Activated CD8-positive, alpha-beta memory T cell treated with anti-CD3 and anti-CD28 coated beads, Interleukin-2, amount 50 U/mL, for 1 hour (primary cell): Measurements from ENCODE around the gene VEPH1.

Experiments
- DNase-seq: peaks from one replicate; pipeline ENCODE4 v3.0.0-alpha.2; 2020; ENCODE audit errors: extremely low read depth

The VEPH1 gene

DNA sequence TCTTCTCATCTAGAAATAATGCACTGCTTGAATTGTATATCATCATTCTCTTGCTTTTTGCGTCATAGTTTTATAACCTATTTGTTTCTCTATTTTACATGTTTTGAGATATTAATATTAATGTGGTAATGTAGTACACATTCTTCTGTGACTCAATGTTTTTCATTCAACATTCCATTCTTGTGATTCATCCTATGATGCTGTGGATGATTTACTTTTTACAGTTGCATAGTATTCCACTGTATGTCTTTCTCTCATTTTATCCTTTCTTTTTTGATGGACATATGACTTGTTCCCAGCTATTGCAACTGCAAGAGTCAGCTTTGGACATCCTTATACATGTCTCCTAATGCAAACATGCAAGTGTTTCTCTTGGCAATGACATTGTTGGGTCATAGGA is 20.6 kb upstream of the VEPH1 start:
- DNase-seq, result no peak

DNA sequence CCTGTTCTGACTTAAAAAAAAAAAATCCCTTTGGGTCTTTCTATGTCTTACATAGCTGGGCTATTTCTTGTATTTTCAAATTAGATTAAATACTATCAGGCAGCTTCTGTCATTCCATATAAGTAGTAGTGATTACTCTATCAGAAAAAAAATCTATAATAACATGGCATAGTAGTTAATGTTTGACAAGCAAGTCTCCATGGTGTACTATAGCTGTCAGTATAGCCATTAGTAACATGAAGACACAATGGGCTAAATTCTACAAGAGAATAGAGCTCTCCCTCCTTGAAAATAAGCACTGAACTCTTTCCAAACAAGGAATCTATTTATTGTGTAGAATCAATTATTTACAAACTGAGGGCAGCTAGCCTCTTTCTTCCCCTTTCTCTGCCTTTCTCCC is 19.4 kb upstream of the VEPH1 start:
- no peak for DNase-seq

DNA sequence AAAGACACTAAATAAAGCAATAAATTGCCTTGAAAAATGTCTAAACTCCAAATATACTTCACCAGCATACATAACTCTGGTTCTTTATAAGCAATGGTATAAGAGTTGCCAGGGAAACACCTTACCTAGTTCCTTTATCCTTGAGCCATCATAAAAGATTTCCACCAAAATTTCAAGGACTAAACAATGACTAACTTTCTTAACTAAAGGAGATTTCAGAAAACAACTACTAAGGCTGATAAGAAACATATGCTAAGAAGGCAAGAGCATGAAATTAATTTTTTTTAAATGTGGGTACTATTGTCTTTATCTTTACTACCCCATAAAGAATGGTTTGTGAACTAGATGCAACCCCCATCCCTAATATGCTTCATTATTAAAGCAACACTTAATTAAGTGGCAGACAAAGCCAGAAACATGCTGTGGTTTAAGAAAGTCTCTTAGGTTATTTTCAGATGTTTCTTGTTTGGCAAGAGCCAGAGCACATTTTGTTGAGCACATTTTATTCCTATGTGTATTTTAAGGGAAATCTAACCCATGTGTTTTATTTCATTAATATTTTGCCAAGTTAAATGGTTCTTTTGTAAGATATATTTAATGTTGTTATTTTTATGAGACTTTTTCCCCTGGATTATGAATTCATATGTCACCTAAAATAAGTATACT is 17.4 kb upstream of the VEPH1 start:
- DNase-seq, result no peak

DNA sequence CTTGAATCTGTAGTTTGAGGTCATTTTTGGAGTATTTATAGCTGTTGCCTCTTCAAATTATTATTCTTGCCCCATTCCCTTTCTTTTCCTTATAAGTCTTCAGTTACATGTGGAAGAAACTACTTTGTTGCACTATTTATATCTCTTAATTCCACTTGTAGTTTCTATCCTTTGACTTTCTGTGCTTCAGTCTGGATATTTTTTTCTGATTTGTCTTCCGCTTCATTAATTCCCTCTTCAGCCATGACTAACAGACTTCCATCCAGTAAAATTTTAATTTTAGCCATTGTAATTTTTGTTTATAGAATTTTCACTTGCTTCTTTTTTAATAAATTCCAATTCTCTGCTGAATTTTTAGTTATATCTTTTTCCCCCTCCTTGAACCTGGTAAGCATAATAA is 15.7 kb upstream of the VEPH1 start:
- DNase-seq, result no peak

DNA sequence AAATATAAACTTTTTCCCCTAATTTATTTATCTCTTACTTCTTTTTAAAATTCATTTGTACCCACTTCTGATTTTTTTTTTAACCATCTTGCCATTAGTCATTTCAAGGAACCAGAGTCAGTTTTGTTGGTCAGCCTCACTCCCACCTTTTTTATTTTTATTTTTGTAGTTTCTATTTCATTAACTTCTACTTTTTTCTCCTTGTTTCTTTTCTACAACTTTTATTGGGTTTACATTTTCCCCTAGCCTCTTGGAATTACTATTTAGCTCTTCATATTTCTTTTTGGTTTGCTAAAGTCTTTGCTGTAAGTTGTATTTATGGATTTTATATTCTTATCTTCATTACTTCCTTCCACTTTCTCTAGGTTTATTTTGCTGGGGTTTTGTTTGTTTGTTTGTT is 13.7 kb upstream of the VEPH1 start:
- DNase-seq, result no peak

DNA sequence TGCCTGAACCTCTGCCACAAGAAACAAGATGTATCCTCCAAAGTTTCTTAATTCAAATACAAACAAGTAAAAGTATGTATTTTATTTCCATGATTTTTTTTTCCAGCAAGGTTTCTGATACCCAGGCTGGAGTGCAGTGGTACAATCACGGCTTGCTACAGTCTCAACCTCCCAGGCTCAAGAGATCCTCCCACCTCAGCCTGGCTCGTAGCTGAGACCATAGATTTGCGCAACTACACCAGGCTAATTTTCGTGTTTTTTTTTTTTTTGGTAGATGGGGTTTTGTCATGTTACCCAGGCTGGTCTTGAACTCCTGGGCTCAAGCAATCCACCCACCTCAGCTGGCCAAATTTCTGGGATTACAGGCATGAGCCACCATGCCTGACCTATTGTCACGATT is 12.2 kb upstream of the VEPH1 start:
- no peak for DNase-seq

DNA sequence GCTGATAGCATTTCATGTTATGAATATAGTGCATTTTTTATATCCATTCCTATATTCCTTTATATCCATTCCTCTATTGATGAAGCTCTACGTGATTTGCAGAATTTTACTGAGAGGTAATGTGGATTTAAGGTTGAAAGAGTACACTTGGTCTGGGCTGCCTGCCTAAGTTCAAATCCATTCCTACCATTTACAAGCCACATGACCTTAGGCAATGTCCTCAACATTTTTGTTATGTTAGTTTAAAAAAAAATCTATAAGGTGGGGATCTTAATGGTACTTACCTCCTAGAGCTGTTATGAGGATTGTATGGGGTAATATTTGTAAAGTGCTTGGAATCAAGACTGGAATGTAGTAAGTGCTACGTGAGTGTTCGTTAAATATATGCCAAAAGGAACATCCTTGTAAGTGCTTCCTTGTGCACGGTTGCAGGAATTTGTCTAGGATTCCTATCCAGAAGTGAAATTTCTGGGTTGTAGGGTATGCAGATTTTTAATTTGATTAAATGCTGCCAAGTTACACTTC is 11.2 kb upstream of the VEPH1 start:
- no peak for DNase-seq

DNA sequence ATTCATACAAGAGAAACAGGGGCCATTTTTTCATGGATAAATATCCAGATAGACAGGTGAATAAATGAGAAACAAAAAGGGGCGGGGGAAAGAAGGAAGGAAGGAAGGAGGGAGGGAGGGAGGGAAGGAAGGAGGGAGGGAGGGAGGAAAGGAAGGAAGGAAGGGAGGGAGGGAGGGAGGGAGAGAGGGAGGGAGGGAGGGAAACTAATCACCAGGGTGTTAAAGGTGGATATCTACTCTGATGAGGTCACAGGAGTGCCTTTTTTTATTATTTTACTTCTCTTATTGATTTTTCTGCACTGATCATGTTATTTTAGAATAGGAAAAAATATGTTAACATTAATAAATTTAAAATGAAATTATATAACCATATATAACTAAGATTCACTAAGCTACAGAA is 10.4 kb upstream of the VEPH1 start:
- no peak for DNase-seq

DNA sequence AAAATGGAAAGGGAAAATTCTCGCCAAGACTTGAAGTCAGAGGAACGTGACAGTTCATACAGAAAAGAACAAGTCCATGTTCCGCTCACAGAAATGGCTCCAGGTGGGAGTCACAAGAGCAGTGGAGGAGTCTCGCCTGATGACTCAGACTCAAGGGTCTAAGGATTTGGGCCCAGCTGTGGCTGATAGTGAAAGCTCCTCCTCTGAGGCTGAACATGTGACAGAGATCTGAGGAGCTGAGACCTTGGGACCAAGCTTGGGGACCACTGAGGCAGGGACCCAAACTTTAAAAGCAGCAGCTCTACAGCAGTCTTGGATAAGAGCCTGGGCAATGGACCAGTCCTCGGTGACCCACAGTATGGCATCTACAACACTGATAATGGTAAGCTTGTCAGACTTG is 9.3 kb upstream of the VEPH1 start:
- no peak for DNase-seq

DNA sequence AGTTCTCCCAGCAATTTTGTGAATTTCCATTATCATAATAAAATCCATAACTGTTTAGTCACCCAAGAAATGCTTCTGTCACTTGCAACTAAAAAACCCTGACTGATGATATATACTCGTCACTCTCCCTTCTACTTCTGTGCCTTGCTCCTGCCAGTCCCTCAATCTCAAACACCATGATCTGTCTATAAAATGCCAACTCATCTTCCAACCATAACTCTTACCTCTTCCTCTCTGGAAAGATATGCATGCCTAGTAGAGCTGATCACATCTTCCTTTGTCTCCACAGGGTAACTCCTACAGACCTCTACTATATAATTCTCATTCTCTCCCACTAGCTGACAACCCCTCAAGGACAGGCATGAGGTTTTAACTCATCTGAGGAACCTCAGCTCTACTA is 5.2 kb upstream of the VEPH1 start:
- no peak for DNase-seq

DNA sequence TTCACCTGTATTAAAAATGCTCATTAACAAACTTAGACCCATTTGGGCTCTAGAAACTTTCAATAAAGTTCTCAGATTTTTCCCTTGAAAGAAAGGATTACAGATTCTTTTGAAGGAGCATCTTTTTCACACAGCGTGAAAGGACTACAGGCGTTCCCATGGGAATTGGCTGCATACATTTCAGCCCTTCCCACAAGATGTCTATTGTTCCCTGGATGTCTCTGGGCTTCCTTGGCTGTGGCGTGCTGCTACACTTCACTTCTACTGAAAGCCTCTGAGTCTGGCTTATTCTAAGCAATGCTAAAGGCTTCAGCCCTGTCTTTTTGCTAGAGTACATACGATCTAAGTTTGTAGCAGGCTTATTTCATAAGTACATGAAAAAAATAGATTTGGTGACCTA is 1.4 kb downstream of the VEPH1 start:
- no peak for DNase-seq

DNA sequence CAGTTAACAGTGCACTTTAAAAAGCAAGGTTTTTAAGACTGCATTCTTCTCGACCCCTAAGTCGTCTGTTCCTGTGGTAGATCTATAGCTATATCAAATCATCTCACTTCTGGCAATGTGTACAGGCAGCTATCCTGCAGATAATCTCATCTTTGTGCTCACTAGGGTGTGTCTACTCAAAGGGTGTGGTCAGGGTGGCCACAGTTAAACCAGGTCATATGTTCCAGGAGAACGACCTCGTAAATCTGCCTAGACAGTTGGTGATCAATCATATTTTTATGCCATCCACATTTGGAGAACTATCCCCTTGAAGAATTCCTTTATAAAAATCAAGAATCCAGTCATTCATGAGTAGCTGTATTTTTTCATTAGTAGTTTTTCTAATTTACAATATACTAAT is 3.0 kb downstream of the VEPH1 start:
- no peak for DNase-seq

DNA sequence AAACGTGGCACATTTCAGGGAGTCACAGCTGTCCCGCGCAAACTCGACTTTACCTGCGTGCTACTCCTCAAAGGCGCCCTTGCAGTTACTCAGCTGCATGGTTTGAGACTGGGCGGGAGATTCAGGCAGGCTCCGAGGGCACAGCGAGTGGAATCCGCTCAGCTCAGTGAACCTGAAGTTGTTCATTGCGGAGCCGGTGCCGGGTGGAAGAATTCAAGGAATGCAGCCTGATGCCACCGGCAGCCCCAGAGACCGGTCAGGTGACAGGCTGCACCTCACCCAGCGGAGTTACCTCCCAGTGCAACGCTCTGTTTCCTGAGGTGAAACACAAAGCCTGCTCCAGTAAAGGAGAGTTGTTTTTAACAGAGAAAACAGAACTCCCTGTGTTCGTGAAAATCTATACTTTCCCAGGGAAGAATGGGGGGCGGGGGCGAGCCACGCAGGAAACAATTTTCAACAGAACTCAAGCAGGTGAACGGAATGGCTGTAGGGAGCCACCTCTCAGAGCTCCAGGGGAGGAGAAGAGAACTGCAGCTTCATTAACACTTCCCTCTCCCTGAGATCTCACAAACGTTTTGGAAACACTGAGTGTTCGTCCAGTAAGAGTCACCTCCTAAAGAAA is 3.8 kb downstream of the VEPH1 start:
- DNase-seq, result no peak

DNA sequence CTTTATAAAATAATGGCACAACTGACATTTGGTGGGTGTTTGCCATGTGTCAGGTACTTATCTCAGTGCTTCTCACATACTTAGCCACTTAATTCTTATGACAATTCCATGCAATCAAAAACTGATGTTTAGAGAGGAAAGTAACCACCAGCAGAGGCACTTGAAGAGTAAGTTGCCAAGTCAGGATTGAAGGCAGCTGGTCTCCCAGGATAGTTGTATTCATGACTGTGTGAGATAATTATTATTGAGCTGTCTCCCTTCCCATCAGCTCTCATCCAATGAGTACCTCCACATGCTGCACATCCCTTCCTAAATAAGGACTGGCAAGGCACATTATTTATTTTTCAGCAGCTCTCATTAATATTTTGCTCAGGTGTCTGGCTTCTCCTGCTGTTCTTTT is 4.8 kb downstream of the VEPH1 start:
- DNase-seq, result no peak

DNA sequence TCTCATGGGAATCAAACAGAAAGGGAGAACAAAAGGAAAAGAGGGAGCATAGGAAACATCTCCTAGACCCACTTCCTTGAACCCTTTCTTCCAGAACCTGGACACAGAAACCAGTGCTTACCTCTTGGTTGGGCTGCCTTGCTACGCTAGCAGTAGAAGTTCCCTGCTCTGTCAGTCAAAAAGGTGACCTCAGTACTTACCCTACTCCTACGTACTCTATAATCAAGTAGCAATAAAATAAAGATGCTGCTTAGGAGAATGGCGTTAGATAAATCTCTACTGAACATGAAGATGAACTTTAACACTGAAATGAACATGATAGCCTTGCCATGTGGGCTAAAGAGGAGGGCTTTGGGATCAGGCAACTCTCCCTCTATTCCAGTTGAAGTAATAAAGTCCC is 7.4 kb downstream of the VEPH1 start:
- DNase-seq, result no peak

DNA sequence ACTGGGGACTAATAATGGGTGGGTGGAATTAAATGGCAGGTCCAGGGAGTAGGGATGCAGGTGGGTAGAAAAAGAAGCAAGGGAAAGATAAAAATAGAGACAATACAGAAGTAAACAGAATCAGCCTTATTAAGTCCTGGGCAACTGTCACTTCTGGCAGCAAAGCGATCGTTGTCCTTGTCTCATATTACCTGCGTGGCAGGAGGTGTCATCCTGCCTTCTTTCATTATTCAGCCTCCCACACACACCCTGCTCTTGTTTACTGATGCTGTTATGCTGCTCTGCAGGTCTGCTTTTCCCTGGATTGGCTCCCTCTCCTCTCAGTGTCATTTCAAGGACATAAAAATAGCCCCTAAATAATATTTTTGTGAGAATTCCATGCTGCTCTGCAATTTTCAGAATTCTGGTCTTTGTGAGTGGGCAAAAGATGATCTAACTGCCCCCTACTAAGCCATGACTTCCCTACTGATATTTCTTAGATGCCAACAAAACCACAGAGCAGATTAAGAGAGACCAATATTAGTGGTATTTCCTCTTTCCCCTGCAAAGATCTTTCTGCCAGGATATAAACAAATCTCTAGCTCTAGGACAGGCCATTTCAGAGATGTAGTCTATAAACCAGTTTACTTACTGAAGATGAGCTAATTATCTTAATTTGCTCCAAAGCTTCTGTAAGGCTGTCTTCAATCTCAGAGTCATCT is 8.5 kb downstream of the VEPH1 start:
- no peak for DNase-seq

DNA sequence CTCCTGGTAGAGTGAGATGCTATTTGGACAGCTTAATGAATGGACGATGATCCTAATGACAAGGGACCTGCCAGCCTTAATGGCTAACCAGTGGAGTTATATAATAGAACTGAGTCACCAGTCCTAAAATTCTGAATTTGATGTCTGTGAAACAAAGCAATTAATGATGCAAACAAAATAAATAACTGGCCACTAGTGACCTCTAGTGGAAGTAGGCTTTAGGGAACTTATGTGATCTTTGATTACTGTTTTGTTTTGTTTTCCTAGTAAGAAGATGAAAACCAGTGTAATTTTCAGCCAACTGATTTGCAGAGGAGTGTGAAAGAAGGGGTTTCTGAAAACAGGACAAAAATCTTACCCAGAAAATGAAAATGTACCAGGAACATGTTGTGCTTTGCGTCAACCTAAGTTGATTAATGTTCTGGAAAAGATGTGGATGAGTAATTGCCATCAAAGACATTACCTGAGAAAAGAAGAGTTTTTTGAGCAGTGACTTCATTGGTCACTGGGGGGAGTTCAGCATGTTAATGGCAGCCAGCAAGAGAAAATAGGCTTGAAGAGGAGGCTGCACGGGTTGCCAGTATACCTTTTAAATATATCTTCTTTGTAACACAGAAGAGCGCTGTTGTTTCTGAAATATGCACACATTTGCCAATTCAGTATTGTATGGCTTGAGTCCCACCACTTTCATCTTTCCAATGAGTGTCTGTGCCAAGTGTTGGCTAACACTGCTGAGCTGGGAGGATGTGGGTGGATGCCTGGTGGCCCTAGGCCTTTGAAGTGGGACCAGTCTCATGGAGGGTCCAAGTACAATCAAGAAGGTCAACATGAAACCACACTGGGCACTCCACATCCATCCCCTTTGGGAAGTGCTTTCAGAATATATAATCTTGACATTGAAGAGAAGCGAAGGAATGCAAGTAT is 9.3 kb downstream of the VEPH1 start:
- no peak for DNase-seq

DNA sequence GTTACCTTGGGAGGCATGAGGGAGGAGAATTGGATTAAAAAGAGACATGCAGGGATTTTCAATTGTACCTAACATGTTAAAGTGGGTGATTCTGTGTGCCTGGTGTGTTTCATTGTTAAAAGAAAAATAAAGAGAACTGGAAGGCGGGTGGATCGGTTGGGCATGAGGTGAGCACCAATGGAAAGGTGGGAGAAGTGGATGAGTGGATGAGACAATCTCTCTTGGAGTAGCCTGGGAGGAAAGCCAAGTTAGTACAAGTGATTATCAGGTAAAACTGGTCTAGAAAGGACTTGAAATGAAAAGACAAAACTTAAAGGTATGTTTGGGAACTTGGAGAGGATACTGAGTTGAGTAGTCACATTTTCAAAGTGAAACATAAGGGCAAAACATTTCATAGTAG is 12.1 kb downstream of the VEPH1 start:
- DNase-seq, result no peak

DNA sequence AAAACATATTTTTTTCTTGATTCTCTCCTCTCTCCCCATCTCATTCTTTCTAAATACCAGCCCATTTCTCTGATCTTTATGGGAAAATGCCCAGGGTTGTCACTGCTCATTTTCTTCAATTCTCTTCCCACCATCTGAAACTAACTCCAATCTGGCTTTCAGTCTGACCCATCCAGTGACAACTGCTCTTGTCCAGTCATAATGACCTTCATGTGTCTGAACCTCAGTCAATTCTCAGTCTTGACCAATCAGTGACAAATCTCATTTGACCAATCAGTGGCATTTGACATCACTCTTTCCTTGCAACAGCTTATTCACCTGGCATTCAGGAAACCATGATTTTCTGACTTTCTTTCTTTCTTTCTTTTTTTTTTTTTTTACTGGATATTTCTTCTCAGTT is 15.1 kb downstream of the VEPH1 start:
- no peak for DNase-seq

DNA sequence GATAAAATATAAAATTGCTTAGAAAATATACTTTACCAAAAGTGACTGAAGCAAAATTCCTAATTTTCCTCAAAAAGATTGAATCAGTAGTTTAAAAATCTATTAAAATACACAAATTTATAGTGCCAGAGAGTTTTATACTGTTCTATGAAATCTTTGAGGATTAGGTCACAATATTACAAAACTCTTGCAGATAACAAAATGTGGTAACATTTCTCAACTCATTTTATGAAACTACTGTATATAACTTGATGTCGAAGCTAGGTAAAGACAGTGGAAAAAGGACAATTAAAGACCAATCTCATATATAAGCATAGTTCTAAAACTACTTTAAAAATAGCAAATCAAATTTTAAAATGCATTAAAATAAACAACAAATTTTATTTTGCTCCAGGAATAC is 15.9 kb downstream of the VEPH1 start:
- no peak for DNase-seq

DNA sequence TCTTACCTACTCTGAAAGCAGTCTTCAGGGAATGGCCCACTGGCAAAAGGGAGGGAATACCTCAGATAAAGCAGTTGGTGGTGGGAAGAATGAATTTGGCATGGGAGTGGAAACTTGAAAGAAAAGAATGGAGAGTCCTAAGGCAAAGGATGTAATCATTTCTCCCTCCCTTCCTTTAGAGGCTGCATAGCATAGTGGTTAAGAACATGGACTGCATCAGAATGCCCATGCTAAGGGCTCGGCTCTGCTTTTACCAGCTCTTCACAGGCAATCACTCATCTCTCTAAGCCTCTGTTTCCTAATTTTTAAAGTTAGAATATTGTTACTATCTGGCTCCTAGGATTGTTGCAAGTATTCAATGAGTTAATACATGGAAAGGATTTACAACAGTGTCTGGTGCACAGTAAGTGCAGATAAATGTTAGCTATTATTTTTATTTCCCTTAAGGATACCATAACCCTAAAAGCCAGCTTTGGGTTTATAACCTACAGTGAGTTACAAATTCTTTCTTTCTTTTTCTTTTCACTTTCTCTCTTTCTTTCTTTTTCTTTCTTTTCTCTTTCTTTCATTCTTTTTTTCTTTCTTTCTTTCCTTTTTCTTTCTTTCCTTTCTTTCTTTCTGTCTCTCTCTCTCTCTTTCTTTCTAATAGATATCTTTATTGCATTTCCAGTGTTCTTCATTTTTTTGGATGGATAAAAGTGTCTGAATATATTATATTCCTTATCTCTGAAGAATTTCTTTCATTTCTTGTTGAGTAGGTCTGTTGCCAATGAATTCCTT is 23.6 kb downstream of the VEPH1 start:
- no peak for DNase-seq
